Caki2 (cell line): ENCODE results near the gene ACOT13. TPM values are rescaled to one million over a fixed set of nuclear protein-coding genes. Genes with fewer than 3 reads are reported as not detected.
A peak's percentile ranks its signal among the peaks of the same experiment; 100 is the strongest.
"Not testable (repeated sequence)": the region's sequence is repeated elsewhere in the genome, so short reads cannot be mapped to it uniquely, and the experiment has no call there.

ENCODE experiments used
- DNase-seq: peaks from one replicate; pipeline ENCODE4 v3.0.0-alpha.2; 2015; ENCODE audit warnings: low read depth
- in situ Hi-C: cut with HindIII; loops from 2 replicates; pipeline ENCODE4 v1.10.0; 2016; ENCODE audit warnings: low sequenced_read_pairs, low pct_unique_long_range_greater_than_20kb, mixed read lengths
- total RNA-seq: library from RNA; depleted of rRNA; stranded (reverse); fragments of >200 nt; shearing (Covaris generic); gene quantifications from 2 replicates; pipeline ENCODE4 v1.2.3, GENCODE V29; 2014; ENCODE audit warnings: low replicate concordance

ACOT13 gene
- total RNA-seq, 1 experiment from 2014 or later, result 56.4 TPM

DNA sequence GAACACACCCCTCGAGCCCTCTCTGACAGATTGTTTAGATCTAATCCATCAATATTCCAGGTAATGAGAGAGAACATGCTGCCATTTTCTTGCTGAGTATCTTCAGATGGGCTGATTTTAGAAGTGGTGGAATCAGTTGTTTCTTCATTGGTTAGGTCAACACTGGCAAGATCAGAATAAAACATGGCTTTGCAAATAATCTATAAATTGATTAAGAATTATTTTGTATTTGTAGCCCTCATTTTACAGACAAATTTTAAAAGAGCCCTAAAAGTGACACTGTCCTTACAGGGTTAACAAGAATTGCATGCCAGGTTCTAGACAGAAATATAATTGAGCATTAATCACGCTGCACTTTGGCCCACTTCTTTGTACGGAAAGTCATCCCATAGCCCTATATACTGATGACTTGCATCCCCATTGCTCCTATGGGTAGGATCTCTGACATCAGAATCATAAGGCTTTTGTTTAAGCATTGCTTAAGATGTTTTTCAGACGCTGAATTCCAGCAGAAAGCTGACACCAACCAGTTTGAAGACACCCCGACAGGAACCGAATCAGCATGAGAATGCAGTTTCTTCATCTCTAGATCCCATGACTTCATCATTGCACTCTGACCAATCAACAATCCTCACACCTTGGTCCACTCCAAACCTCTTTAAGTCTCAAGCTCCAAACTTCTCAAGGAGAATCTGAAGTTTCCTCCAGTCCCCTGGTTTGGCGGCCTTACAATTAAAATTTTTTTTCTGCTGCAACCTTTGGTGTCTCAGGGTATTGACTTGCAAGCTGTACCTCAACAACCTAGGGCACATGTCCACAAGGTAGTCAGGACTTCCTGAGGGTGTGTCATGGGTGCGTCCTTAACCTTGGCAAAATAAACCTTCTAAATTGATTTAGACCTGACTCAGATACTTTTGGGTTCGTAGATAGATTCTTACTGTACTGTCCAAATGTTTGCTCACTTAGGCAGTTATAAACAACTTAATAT, 8.0 kb upstream of the ACOT13 start:
- in situ Hi-C loops, result no loop called here
- peak; percentile 98 for DNase-seq

DNA sequence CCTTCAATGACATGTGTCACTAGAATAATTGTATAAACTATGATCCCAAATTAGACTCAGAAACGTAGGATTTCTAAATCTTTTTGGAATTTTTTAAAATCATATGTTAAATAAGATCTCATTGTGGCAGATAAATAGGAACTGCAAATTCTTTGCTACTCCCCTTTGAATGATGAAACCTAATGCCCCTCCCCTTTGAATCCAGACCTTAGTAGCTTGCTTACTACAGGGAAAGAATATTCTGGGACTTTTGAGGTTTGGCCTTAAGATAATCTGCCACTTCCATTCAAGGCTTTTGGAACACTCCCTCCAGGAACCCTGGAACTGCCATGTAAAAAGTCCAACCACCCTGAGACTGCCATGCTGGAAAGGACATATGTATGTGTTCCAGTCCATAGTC, 7.3 kb upstream of the ACOT13 start:
- DNase-seq, result peak; percentile 74

DNA sequence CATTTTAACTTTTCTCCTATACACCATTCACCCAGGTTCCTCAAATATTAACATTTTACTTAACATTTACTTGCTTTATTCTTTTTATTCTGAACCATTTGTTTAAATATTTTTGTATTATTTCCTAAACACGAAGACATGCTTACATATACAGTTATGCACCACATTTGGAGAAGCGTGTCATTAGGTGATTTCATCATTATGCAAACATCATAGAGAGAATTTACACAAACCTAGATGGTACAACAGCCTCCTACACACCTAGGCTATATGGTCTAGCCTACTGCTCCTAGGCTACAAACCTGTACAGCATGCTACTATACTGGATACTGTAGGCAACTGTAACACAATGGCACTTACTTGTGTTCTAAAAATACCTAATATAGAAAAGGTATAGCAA, 6.8 kb upstream of the ACOT13 start:
- no peak for DNase-seq
- in situ Hi-C loops, result no loop called here

More for the DNA sequence above, 7.3 kb upstream of the ACOT13 start:
- in situ Hi-C loops, result no loop called here

DNA sequence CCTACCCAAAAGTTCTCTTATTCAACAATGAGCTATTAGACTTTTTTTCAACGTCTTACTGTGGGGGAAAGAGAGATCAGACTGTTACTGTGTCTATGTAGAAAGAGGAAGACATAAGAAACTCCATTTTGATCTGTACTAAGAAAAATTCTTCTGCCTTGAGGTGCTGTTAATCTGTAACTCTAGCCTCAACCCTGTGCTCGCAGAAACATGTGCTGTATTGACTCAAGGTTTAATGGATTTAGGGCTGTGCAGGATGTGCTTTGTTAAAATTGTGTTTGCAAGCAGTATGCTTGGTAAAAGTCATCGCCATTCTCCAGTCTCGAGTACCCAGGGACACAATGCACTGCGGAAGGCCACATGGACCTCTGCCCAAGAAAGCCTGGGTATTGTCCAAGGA, 5.1 kb upstream of the ACOT13 start:
- in situ Hi-C loops, DNase-seq: not testable (repeated sequence)

DNA sequence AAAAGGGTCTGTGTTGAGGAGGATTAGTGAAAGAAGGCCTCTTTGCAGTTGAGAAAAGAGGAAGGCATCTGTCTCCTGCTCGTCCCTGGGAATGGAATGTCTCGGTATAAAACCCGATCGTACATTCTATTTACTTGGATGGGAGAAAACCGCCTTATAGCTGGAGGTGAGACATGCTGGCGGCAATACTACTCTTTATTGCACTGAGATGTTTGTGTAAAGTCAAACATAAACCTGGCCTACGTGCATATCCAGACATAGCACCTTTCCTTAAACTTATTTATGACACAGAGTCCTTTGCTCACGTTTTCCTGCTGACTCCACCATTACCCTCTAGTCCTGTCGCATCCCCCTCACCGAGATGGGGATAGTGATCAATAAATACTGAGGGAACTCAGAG, 4.6 kb upstream of the ACOT13 start:
- in situ Hi-C loops, result no loop called here
- peak; percentile 56 for DNase-seq

DNA sequence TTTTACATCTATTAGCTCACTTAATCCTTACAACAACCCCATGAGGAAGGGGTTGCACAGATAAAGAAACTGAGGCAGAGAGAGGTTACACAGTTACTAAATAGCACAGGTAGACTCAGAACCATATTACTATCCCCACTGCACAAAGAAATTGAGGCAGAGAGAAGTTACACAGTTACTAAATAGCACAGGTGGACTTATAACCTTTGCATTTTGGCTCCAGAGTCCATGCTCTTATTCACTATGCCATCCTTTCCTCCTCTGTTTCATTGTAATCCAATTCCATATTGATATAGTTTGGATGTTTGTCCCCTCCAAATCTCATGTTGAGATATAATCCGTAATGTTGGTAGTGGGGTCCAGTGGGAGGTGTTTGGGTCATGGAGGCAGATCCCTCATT, 3.7 kb upstream of the ACOT13 start:
- in situ Hi-C loops, result no loop called here
- peak; percentile 30 for DNase-seq

DNA sequence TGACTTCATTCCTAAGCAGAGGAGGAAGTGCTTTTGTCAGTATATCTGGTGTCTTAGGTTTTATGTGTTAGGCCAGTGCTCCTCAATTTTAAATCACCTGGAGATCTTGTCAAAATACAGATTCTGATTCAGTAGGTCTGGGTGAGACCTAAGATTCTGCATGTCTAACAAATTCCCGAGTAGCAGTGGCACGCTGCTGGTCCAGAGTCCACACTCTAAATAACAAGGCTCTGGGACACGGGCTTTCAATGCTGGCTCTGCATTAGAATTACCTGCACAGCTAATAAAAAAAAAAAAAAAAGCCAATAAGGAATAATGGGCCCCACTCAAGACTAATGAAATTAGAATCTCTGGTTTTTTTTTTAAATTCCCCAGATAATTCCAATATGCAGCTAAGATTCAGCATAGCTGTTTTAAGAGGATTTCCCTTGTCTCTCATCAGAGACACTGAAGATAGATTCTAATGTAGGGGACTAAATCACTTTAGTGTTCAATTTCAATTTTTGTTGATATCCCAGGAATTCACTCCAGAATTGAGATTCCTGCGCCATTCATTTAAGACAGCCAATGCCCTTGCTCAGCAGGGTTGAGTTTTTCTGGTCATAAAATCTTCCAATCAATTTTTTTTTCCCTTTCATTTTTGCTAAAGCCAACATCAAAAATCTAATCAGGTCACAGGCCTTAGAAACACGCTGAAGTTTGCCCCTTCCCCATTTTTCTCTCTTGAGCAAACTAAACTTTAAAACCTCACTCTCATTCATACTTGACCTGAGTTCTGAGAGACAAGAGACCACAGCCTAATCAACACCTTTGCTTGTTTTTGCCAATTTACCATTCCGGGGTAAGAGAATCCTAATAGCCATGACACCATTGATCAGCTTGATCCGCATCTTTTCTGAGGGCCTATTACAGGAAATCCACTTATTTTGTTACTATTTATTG, 2.6 kb upstream of the ACOT13 start:
- in situ Hi-C loops, result no loop called here

DNA sequence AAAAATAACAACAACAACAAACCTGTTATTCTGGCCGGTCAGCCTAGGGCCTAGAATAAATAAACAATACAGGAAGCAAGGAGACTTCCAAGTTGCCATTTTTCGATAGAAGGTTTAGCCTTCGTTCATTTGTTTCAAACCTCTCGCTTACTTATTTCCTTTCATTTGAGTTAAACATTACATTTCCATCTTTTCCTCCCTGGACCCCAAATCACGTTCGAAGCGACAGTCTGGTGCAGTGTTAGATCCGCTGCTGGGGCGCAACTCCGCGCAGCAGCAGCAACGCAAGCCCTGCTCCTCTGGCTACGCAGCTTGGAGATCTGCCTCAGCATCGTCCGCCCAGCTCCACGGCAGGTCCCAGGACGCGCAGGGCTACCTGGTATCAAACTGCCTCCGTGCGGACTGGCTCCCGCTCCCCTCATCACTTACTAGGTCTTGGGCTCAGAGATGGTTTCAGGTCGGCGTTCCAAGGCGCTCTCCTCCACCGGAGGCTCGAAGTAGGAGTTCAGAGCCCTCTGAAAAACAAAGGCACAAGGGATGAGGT, 708 bp upstream of the ACOT13 start:
- in situ Hi-C loops, result no loop called here
- peak; percentile 33 for DNase-seq

More for the DNA sequence above, 2.6 kb upstream of the ACOT13 start:
- peak; percentile 32 for DNase-seq

DNA sequence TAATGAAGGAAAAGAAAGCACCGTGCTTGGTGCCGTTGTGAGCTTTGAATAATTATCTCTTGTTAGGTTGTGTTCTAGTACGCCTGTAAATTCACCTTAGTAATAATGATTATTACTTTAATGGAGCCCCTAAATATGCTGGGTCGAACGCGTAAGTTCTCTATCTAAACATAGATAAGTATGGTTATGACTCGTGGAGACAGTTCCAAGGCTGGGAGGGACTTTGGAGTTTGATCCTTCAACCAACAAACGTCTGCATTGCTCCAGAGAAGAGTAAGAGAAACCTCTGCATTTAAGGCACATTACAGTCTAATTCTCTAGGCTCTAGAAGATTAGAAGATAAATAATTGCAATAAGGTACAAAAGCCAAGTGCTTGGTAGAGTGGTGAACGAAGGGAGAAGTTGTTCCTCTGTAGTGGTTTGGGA, 514 bp downstream of the ACOT13 start:
- DNase-seq, result no peak
- in situ Hi-C loops, result no loop called here

DNA sequence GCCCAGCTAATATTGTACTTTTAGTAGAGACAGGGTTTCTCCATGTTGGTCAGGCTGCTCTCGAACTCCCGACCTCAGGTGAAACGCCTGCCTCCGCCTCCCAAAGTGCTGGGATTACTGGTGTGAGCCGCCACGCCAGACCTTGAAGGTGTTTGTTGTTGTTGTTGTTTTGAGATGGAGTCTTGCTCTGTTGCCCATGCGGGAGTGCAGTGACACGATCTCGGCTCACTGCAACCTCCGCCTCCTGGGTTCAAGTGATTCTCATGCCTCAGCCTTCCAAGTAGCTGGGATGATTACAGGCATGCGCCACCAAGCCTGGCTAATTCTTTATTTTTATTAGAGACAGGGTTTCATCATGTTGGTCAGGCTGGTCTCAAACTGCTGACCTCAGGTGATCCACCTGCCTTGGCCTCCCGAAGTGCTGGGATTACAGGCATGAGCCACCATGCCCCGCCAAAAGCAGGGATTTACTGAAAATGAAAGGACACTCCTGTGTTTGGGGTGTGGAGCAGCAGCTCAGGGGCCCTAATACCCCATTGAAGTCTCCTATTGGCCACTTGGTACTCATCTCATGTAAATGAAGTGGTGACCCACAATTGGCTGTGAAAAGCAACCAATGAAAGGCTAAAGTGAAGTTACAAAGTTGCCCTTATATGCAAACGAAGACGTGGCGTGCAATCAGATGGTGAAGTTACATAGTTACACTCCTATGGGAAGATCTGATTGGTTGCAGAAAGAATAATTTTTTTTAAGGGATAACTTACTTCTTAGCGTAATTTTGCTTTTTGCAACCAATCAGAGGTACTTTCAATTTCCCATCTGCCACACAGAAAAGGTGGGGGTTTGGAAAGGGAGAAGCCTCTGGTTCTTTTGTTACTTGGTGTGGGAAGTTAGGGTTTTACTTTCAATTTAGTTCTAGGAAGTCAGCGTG, 1.5 kb downstream of the ACOT13 start:
- in situ Hi-C loops, result not testable (repeated sequence)
- peak; percentile 99 for DNase-seq

DNA sequence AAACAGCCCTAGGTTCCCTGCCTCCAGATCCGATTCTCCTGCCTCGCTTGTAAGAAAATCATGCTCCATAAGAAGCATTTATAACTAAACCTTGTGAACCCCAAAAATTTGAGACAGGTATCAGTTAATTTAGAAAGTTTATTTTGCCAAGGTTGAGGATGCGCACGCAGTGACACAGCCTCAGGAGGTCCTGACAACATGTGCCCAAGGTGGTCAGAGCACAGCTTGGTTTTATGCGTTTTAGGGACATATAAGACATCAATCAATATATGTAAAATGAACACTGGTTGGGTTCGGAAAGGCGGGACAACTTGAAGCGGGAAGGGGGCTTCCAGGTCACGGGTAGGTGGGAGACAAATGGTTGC, 2.1 kb downstream of the ACOT13 start:
- in situ Hi-C loops, result no loop called here

DNA sequence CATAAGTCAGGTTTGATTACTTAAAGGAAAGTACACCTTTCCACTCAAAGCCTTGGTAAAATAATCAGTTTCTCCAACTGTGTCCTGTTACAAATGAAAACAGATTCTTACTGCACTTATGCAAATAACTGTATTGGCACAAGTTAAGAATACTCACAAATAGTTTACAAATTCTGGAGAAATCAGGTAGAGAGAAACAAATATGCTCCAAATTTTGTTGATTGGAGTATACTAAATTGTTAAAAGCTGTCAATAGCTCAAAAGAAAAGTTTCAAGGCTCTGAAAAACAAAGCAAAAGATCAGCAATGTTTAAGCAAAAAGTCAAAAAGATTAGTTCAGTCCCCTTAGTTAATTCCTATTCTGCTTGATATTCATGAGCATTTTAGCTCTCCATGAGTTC, 3.6 kb downstream of the ACOT13 start:
- in situ Hi-C loops, result not testable (repeated sequence)
- DNase-seq, result peak; percentile 39

More for the DNA sequence above, 2.1 kb downstream of the ACOT13 start:
- DNase-seq, result no peak

DNA sequence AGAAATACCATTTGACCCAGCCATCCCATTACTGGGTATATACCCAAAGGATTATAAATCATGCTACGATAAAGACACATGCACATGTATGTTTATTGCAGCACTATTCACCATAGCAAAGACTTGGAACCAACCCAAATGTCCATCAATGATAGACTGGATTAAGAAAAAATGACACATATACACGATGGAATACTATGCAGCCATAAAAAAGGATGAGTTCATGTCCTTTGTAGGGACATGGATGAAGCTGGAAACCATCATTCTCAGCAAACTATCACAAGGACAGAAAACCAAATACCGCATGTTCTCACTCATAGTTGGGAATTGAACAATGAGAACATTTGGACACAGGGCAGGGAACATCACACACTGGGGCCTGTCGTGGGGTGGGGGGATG, 4.2 kb downstream of the ACOT13 start:
- in situ Hi-C loops, DNase-seq: not testable (repeated sequence)

DNA sequence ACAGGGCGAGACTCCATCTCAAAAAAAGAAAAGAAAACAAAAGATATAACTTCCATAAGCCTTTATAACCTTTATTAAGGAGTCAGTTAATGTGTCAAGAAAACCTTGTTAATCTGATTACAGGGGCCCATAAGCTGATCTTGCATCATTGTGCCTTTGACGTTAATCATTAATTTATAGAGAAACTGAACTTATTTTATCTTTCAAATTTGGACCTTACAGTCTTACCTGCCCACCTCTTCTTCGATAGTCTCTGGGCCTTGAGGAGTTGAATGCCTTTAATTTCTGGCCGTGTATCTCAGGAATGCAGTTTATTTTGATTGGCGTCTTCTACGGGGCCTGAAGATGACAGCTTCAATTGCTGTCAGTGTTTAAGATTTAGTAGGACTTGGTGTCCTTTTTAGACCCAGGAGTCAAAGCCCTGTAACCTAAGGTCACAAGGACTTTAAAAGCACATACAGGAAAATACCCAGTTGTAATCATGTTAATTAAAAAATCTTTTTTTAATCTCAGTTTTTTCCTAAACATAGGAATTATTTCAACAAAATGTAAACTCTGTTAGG, 5.8 kb downstream of the ACOT13 start:
- in situ Hi-C loops, result no loop called here
- no peak for DNase-seq

DNA sequence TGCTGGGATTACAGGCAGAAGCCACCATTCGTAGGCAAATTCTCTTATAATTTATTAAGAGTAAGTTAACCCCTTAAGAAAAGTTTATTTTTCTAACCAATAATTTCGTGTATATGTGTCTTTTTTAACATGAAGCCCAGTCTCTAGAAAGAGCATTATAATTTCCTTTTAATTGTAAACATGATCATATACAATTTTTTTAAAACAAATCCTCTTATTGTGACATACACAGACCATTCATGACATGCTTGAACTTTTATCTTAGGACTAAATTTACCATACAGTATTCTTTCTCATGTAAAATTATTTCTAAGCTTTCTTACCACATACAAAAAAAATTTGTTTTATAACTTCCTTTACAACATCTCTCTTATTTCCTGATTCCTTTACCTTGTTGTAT, 6.7 kb downstream of the ACOT13 start:
- DNase-seq, result peak; percentile 28

DNA sequence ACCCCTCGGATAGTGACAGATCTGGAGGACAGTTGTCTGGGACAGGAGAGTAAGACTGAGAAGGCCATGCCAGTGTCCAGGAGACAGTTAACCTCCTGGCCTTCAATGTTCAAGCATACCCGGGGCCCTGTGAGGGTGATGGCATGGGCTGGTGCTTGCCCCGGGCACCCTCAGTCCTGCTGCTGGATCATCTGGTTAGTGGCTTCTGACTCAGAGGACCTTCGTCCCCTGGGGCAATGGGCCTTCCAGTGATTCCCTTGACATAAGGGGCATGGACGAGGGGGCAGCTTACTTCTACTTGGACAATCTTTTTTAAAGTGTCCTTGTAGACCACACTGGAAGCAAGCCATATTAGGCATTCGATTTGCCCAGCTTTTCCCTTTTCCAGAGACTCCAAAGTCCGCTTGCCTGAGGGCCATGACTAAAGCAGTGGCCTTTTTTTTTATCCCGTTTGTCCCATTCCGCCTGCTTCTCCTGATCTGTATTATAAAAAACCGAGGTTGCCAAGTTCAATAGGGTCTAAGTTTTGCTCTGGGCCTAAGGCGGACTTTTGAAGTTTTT, 12.0 kb downstream of the ACOT13 start:
- in situ Hi-C loops, DNase-seq: not testable (repeated sequence)

More for the DNA sequence above, 6.7 kb downstream of the ACOT13 start:
- in situ Hi-C loops, result no loop called here

DNA sequence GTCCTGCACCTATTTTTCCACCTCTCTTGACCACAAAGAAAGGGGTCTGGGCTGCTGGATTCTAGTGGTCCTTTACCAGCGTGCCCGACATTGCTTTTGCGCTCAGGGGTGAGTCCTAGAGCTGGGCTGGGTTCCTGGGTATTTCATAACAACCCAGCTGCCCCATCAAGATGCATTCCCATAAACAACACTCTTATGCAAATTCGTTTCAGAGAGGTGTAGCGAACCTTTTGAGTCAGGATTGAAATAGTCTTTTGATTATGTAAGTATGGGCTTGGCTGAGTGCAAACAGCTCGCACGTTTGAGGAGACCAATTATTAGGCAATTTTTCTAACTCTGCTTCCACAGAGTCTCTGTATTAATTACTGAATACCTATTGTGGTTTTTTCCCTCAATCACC, 13.7 kb downstream of the ACOT13 start:
- in situ Hi-C loops, result no loop called here
- no peak for DNase-seq
